Stimulated activated CD4-positive, alpha-beta T cell treated with anti-CD3 and anti-CD28 coated beads, Interleukin-4, amount 100 ng/mL, for 24 hours (primary cell): ENCODE data around the gene ROR1.
"Not testable (repeated sequence)": the region's sequence is repeated elsewhere in the genome, so short reads cannot be mapped to it uniquely, and the experiment has no call there.

Experiments
- DNase-seq: peaks from one replicate; pipeline ENCODE4 v3.0.0-alpha.2; 2020

The ROR1 gene

GRCh38 chr1:63795455-63795854 is 21.6 kb downstream of the ROR1 start:
- no peak for DNase-seq

GRCh38 chr1:63797056-63797726 is 23.4 kb downstream of the ROR1 start:
- no peak for DNase-seq

GRCh38 chr1:63798284-63798683 is 24.5 kb downstream of the ROR1 start:
- no peak for DNase-seq

GRCh38 chr1:63799307-63799706 is 25.5 kb downstream of the ROR1 start:
- no peak for DNase-seq

- no peak for DNase-seq
Measured at GRCh38 chr1:63799820-63800219, 26.0 kb downstream of the ROR1 start.

- no peak for DNase-seq
Measured at GRCh38 chr1:63802109-63802508, 28.3 kb downstream of the ROR1 start.

- DNase-seq: no peak
Measured at GRCh38 chr1:63804829-63805484, 31.1 kb downstream of the ROR1 start.

- no peak for DNase-seq
Measured at GRCh38 chr1:63807046-63807445, 33.2 kb downstream of the ROR1 start.

GRCh38 chr1:63810936-63811469 is 37.2 kb downstream of the ROR1 start:
- DNase-seq: no peak

- no peak for DNase-seq
Measured at GRCh38 chr1:63812071-63812700, 38.4 kb downstream of the ROR1 start.

- no peak for DNase-seq
Measured at GRCh38 chr1:63813829-63814277, 40.0 kb downstream of the ROR1 start.

GRCh38 chr1:63816217-63816815 is 42.5 kb downstream of the ROR1 start:
- DNase-seq: not testable (repeated sequence)

GRCh38 chr1:63817152-63817667 is 43.4 kb downstream of the ROR1 start:
- DNase-seq: no peak

- DNase-seq: no peak
Measured at GRCh38 chr1:63817700-63818099, 43.9 kb downstream of the ROR1 start.

- DNase-seq: no peak
Measured at GRCh38 chr1:63818567-63819325, 44.9 kb downstream of the ROR1 start.

GRCh38 chr1:63819795-63820194 is 46.0 kb downstream of the ROR1 start:
- no peak for DNase-seq

- DNase-seq: no peak
Measured at GRCh38 chr1:63821091-63822005, 47.5 kb downstream of the ROR1 start.

- no peak for DNase-seq
Measured at GRCh38 chr1:63822540-63822939, 48.7 kb downstream of the ROR1 start.

GRCh38 chr1:63824451-63824850 is 50.6 kb downstream of the ROR1 start:
- DNase-seq: no peak

- no peak for DNase-seq
Measured at GRCh38 chr1:63825111-63825510, 51.3 kb downstream of the ROR1 start.

- not testable (repeated sequence) for DNase-seq
Measured at GRCh38 chr1:63826246-63826861, 52.5 kb downstream of the ROR1 start.
